SK-N-SH (cell line): ENCODE measurements around the gene GLOD4.

Experiments used
- EP300 ChIP-seq, 2 experiments: IDR thresholded peaks; 2 replicates each; pipeline versions ENCODE4 v1.4.0 to v1.6.1; 2012; ENCODE audit warnings: borderline replicate concordance in 1 of 2, low read depth in 1 of 2, low read length in 1 of 2
- EZH2phosphoT487 ChIP-seq: fragments of 200-600 bp; sonication (generic); IDR thresholded peaks from 2 replicates; pipeline ENCODE4 v1.6.1; 2017; ENCODE audit warnings: low read depth, mixed run types, mild to moderate bottlenecking, antibody characterized with exemption, moderate library complexity, borderline replicate concordance
- GABPA ChIP-seq: IDR thresholded peaks from 2 replicates; pipeline ENCODE4 v1.4.0; 2012; ENCODE audit warnings: low read depth, mild to moderate bottlenecking
- JUND ChIP-seq: IDR thresholded peaks from 2 replicates; pipeline ENCODE4 v1.4.0; 2012
- NRF1 ChIP-seq: IDR thresholded peaks from 2 replicates; pipeline ENCODE4 v1.6.1; 2012; ENCODE audit warnings: low read depth, mild to moderate bottlenecking, low read length
- POLR2AphosphoS5 ChIP-seq: IDR thresholded peaks from 2 replicates; pipeline ENCODE4 v1.6.1; 2012; ENCODE audit warnings: low read depth, low read length
- SMC3 ChIP-seq: IDR thresholded peaks from 2 replicates; pipeline ENCODE4 v1.6.1; 2012; ENCODE audit warnings: low read depth, low read length, improper control_type of control experiment
- TCF12 ChIP-seq: IDR thresholded peaks from 2 replicates; pipeline ENCODE4 v1.4.0; 2012
- YY1 ChIP-seq: IDR thresholded peaks from 2 replicates; pipeline ENCODE4 v1.4.0; 2012; ENCODE audit warnings: low read depth, mild to moderate bottlenecking
- TF ChIP-seq, protein P1 (sequence below): fragments of 200-600 bp; sonication (generic); IDR thresholded peaks from 2 replicates; pipeline ENCODE4 v1.6.1; 2017; ENCODE audit warnings: antibody characterized with exemption, mild to moderate bottlenecking, moderate library complexity
- TF ChIP-seq, protein P2 (sequence below): IDR thresholded peaks from 2 replicates; pipeline ENCODE4 v1.6.1; 2012; ENCODE audit warnings: mild to moderate bottlenecking, low read depth, low read length, moderate library complexity
- TF ChIP-seq, protein P3 (sequence below): IDR thresholded peaks from 2 replicates; pipeline ENCODE4 v1.4.0; 2012; ENCODE audit warnings: low read depth, borderline replicate concordance
- TF ChIP-seq, protein P4 (sequence below): fragments of 150-350 bp; IDR thresholded peaks from 2 replicates; pipeline ENCODE4 v1.6.1; 2016; ENCODE audit warnings: mild to moderate bottlenecking, low read depth, low read length

DNA sequence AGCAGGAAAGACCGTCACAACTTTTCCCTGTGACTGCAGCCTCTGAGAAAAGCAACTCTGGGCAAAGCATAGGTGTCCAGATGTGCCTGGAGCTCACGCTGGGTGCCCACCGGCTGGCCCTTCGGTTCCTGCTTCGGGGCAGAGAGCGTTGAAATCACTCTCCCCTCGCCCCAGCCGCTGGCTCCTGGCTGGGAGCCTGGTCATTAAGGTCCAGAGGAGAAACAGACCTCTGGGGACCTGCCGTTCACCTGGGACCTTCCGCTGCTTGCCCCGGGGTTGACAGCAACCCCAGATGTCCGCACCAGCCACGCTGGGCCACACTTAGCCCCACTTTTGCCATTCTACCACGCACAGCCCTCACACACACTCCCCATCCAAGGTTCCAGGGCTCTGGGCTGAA is 13.2 kb upstream of the GLOD4 start:
- TF ChIP-seq, protein P1, sequence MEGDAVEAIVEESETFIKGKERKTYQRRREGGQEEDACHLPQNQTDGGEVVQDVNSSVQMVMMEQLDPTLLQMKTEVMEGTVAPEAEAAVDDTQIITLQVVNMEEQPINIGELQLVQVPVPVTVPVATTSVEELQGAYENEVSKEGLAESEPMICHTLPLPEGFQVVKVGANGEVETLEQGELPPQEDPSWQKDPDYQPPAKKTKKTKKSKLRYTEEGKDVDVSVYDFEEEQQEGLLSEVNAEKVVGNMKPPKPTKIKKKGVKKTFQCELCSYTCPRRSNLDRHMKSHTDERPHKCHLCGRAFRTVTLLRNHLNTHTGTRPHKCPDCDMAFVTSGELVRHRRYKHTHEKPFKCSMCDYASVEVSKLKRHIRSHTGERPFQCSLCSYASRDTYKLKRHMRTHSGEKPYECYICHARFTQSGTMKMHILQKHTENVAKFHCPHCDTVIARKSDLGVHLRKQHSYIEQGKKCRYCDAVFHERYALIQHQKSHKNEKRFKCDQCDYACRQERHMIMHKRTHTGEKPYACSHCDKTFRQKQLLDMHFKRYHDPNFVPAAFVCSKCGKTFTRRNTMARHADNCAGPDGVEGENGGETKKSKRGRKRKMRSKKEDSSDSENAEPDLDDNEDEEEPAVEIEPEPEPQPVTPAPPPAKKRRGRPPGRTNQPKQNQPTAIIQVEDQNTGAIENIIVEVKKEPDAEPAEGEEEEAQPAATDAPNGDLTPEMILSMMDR: no peak
- TF ChIP-seq POLR2AphosphoS5: no peak
- TF ChIP-seq, protein P2, sequence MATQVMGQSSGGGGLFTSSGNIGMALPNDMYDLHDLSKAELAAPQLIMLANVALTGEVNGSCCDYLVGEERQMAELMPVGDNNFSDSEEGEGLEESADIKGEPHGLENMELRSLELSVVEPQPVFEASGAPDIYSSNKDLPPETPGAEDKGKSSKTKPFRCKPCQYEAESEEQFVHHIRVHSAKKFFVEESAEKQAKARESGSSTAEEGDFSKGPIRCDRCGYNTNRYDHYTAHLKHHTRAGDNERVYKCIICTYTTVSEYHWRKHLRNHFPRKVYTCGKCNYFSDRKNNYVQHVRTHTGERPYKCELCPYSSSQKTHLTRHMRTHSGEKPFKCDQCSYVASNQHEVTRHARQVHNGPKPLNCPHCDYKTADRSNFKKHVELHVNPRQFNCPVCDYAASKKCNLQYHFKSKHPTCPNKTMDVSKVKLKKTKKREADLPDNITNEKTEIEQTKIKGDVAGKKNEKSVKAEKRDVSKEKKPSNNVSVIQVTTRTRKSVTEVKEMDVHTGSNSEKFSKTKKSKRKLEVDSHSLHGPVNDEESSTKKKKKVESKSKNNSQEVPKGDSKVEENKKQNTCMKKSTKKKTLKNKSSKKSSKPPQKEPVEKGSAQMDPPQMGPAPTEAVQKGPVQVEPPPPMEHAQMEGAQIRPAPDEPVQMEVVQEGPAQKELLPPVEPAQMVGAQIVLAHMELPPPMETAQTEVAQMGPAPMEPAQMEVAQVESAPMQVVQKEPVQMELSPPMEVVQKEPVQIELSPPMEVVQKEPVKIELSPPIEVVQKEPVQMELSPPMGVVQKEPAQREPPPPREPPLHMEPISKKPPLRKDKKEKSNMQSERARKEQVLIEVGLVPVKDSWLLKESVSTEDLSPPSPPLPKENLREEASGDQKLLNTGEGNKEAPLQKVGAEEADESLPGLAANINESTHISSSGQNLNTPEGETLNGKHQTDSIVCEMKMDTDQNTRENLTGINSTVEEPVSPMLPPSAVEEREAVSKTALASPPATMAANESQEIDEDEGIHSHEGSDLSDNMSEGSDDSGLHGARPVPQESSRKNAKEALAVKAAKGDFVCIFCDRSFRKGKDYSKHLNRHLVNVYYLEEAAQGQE: no peak
- TF ChIP-seq TCF12: no peak
- no peak for TF ChIP-seq GABPA
- TF ChIP-seq, protein P3, sequence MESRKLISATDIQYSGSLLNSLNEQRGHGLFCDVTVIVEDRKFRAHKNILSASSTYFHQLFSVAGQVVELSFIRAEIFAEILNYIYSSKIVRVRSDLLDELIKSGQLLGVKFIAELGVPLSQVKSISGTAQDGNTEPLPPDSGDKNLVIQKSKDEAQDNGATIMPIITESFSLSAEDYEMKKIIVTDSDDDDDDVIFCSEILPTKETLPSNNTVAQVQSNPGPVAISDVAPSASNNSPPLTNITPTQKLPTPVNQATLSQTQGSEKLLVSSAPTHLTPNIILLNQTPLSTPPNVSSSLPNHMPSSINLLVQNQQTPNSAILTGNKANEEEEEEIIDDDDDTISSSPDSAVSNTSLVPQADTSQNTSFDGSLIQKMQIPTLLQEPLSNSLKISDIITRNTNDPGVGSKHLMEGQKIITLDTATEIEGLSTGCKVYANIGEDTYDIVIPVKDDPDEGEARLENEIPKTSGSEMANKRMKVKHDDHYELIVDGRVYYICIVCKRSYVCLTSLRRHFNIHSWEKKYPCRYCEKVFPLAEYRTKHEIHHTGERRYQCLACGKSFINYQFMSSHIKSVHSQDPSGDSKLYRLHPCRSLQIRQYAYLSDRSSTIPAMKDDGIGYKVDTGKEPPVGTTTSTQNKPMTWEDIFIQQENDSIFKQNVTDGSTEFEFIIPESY: no peak
- no peak for TF ChIP-seq EZH2phosphoT487
- no peak for TF ChIP-seq JUND
- TF ChIP-seq YY1: no peak
- TF ChIP-seq EP300 (IDR thresholded peaks at IDR 0.05; ENCODE audit: borderline replicate concordance in 1 of 2, low read depth in 1 of 2, low read length in 1 of 2): no peak
- TF ChIP-seq, protein P4, sequence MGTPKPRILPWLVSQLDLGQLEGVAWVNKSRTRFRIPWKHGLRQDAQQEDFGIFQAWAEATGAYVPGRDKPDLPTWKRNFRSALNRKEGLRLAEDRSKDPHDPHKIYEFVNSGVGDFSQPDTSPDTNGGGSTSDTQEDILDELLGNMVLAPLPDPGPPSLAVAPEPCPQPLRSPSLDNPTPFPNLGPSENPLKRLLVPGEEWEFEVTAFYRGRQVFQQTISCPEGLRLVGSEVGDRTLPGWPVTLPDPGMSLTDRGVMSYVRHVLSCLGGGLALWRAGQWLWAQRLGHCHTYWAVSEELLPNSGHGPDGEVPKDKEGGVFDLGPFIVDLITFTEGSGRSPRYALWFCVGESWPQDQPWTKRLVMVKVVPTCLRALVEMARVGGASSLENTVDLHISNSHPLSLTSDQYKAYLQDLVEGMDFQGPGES: no peak
- TF ChIP-seq SMC3: no peak
- no peak for TF ChIP-seq NRF1
